GM21526 (cell line): ENCODE data around the gene MRGPRD.
"Not testable (repeated sequence)": the region's sequence is repeated elsewhere in the genome, so short reads cannot be mapped to it uniquely, and the experiment has no call there.

ENCODE experiments used
- ATAC-seq: cut with Tn5 transposase; IDR thresholded peaks from one replicate; pipeline ENCODE4 v1.9.1; 2021; ENCODE audit warnings: moderate library complexity; ENCODE audit not compliant: unreplicated experiment, low FRiP score

MRGPRD gene

DNA sequence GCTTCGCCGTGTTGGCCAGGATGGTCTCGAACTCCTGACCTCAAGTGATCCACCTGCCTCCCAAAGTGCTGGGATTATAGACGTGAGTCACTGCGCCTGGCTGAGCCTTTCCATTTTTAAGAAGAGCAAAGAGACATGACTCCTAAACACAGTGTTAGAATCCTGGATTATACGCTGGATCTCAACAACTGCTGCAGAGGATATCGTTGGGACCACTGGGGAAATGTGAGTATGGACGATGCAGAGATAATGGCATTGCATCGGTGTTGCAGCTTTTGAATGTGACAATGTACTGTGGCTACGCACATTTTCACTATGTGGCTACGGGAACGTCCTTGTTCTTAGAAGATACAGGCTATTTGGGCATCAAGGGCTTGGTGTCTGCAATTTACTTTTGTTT lies 26.0 kb upstream of the MRGPRD start:
- no peak for ATAC-seq

DNA sequence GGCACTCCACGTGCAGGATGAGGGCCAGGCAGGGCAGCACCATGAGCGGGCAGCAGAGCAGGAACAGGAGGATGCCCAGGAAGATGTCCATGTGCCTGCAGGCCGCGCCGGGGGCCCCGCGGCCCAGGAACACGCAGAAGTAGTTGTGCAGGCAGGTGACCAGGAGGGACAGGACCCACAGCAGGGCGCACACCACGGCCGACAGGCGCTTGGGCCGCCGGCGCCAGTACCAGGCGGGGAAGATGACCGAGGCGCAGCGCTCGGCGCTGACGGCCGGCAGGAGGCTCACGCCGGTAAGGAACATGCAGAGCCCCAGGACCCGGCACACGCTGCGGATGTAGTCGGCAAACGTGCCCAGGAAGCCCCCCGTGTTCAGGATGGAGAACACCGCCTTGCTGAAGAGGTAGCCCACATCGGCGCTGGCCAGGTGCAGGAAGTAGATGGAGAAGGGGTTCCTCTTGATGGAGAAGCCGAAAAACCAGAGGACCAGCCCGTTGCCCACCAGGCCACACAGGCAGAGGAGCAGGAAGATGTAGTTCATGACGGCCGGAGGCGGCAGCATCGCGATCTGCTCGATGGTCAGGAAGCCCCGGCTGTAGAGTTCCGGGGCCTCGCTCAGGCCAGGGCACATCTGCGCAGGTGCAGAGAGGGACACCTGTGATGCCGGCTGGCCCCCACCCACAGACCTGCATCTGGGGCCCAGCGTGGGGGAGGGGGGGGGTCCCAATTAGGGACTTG lies 25.0 kb upstream of the MRGPRD start:
- no peak for ATAC-seq

DNA sequence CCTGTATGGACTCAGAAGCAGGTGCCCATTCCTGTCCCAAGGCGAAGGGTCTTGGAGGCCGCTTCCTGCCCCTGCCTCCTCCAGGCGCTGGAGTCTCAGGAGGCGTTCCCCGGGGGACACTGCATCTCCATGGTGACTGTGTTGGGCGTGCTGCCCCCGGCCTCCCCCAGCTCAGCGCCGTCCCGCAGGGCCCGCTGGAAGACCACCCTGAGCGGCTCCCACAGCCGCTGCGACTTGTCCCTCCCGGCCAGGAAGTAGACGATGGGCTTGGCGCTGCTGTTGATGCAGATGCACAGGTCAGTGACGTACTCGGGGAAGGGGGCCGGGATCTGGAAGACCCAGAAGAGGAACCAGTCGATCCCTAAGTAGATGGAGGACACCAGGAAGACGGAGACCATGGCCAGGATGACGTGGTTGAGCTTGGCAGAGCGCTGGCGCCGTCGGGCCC lies 24.4 kb upstream of the MRGPRD start:
- no peak for ATAC-seq

DNA sequence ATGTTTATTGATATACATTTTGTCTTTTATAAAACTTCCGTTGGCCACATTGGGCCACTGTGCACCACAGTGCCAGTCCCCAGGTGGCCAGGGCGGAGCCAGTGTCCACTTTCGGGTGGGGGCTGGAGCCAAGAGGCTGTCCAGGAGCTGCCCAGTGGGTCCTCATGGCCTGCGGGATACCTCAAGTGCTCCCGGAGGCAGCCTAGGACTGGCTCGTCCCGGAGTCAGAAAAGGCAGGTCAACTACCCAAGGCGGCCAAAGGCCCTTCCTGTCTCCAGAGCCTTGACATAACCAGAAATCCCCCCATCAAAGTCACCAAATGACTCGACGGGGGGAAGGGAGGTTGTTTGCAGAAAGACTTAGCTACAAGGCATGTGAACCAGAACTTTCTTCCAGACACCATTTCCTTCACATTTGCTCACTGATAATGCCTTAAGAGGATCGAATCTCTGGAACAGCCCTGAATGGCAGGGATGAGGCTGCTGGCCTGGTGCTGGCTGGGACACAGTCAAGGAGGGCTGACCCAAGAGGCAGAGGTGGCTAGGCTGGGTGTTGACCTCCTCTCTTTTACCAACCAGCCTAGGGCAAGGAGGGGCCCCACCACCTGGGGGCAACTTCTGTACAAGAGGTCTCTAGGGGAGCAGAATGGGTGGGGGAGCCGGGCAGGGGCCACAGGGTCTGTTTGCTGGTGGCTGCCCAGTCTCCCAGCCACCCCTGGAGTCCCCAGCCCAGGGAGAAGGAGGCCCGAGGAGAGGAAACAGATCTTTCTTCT lies 23.8 kb upstream of the MRGPRD start:
- no peak for ATAC-seq

DNA sequence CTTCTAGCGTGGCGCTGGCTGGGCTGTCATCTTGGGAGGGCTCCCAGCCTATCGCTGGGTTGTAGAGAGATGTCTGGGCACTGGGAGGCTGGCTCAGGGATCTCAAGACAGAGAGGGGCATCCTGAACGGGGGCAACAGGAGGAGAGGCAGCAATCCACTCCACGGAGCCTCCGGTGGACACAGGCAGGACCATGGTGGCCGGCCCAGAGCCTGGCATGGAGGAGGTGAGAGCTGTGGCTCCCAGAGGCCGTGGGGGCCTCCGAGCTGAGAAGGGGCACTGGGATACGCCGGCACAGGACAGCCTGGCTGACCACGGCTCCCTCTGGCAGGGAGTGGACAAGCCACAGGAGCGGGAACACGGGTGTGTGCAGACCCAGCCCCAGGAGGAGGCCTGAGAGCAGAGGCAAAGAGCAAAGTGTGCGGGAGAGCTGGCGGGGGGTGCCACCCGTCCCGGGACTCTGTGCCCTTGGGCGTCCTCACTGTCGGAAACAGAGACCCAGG lies 23.1 kb upstream of the MRGPRD start:
- no peak for ATAC-seq

DNA sequence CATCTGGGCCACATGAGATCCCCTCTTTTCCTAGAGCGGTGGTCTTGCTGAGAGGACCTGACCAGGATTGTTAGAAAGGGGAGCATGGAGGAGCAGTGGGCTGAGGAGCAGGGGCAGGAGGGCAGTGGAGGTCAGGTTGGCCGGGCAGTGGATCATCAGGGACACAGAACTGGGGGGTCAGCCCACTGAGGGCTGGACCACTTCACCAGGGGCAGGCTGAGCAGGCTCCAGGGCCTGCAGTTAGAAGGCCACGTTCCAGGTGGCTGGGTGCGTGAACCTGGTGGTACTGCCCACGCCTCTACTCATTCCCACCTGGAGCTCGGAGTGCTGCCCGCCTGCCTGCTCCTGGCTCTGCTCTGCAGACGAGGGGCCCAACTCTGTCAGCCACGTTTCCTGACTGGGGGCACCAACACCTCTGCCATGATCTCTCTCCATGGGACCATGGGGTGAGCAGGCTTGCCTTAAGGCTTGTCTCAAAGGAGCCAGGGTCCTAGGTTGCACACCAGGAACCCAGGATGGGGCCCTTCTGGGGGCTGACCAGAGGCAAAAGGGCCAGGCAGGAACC lies 22.6 kb upstream of the MRGPRD start:
- ATAC-seq: no peak

DNA sequence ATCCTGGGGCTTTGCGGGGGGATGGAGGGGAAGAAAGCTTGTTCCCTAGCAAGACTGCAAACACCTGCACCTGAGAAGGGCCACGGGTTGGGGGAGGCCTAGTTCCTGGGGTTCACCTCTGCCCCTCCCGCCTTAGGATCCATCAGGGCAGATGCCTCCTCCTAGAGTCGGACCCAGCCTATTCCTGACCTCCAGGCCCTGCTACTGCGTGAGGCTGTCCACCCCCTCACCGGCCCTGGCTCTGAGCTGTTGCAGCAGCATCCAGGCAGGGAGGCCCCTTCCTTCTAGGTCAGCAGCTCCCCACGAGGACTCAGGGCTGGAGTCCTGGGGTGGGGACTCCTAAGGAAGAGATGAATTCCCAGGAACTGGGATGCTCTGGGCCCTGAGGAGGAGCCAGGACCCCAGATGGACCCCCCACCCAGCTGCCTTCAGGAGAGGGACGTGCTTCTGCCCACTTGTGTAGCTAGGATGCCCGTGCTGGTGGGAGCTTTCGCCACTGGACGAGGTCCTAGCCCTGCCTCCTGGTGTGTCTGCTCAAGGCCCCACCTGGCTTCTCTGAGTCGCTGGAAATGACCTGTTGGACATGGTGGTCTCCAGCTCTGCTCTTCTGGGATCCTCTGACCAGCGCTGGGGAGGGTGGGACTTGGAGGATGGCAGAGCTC lies 21.9 kb upstream of the MRGPRD start:
- no peak for ATAC-seq

DNA sequence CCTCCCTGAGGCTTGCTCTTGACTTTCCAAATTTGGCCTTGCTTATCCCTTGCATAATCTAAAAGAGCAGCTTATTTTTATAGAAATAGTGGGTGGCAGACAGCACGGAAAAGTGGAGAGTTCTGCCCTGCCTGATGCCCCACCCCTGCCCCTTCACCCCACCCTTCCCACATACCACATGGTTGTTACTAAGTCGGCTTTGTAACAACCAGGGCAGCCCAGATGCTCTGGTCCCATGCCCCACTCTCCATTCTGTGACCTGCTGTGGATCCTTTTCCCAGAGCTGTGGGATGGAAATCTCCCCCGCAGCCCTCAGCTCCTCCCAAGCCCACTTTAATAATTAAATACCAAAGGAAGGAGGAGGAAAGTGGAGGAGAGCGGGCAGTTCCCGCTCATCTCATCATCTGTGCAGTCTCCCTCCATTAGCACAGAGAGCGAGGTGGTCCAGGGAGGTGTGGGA lies 21.4 kb upstream of the MRGPRD start:
- no peak for ATAC-seq

DNA sequence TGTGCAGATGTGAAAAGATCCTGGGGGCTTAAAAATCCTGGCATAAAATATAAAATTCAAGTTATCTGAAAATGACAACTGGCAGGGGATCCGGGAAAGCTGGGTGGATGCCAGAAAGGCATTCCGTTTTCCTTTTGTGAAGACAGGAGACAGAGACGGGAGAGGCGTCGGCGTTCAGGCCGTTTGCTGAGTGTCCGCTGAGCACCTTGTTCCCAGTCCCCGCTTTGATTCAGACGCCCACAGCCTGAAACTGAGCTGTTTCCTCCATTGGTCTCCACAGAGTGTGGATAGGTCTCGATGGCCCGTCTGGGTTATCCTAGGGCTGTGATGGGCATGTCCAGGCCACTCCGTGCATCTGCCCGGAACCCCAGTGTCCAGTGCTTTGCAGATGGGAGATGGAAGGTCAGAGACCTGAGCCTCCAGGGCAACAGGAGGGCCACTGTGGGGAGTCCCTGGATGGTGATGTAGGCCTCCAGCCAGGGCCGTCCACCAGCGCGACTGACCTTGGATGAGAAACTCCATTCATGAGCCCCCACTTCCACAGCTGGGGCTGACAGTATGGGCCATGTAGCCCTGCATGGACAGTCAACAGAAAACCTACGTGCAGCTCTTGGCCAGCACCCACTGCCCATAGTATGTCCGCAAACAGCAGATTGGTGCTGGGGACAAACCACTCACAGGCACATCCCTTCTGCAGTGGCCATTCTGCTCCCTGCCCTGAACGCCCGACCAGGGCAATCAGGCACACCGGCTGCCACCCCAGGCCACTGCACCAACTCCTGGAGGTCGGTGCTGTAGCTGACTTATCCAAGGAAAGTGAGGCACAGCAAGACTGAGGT lies 20.7 kb upstream of the MRGPRD start:
- ATAC-seq: no peak

DNA sequence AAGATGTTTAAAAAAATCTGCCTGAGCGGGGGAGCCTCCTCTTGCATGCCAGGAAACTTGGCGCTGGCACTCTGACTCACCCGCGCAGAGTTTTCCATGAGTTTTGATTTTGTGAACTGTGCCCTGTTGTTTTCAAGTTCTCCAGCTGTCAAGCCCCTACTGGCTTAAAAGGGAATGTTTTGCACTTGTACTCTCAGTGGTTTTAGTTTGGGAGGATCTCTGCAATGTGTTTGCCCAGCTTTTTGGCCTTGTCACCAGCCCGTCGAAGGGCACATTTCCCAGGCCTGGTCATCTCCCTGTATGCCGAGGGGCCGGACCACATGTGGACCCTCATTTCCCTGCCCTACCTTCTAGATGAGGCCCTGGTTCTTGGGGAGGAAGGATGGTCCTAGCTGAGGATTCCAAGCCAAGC lies 20.1 kb upstream of the MRGPRD start:
- ATAC-seq: no peak

DNA sequence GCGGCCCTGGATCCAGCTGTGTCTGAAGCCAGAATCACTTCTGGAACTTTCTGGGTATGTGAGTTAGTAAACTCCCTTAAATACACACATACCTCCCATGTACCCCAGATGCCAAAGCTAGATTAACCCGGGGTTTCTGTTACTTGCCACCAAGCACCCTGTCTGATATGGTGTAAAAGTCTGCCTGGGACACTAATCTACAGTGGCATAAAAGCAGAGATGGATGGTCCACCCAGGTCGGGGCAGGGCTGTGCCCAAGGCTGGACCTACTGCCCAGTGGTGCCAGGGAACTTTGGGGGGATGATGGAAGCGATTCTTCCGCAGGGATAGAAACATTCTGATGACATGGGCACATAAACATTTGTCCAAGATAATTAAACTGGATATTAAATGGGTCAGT lies 19.6 kb upstream of the MRGPRD start:
- ATAC-seq: no peak

DNA sequence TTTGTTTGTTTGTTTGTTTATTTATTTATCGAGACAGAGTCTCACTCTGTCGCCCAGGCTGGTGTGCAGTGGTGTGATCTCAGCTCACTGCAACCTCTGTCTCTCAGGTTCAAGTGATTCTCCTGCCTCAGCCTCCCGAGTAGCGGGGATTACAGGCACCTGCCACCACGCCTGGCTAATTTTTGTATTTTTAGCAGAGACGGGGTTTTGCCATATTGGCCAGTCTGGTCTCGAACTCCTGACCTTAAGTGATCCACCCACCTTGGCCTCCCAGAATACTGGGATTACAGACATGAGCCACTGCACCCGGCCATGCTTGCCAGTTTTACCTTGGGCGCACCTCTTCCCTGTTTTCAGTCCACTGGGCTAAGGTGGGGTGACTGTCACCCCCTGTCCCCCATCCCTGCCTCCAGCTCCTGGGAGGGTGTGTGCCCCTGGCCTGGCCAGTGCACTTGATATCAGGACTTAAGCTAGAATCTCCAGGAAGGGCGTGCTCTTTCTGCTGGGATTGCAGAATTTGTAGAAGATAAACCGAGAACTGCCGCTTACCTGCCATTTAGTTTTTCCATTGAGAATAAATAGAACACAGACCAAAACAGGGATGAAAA lies 19.1 kb upstream of the MRGPRD start:
- ATAC-seq: not testable (repeated sequence)

DNA sequence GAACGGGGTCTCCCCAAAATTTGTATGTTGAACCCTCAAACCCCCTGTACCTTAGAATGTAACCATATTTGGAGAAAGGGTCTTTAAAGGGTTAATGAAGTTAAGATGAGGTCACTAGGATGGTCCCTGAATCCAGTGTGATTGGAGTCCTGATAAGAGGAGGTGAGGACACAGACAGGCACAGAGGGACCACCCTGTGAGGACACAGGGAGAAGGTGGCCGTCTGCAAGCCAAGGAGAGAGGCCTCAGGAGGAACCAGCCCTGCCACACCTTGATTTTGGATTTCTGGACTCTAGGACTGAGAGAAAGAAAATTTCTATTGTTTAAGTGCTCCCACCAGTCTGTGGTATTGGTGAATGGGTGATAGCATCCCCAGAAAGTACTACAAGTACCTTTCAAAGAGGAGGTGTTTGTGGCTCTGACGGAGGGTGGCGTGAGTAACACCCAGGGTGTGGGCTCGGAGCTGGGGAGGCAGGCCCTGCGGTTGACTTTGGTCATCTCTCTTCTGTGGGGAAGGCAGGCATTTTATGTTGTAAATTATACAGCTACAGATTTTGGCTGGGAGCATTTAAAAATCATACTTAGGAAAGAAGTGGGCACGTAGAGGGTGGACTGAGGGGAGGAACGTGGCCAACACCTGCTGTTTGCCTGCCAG lies 18.4 kb upstream of the MRGPRD start:
- ATAC-seq: no peak

DNA sequence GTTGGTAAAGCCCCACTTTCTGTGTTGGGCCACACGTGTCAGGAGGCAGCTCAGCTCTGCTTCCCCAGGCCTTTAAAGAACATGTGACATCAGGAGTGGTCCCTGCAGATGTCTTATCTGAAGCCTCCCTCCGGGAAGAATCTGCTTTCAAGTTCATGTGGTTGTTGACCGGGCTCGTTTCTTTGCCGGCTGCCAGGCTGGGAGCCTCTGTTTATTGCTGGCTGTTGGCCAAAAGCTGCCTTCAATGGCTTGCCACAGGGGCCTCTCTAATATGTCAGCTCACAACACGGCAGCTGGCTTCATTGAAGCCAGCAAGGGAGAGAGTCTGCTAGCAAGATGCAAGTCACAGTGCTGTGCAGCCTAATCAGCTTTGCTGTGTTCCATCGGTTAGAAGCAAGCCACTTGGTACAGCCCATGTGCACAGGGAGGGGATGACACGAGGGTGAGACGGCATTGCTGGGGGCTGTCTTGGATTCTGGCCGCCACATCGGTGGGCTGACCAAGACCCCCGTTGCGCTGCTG lies 17.7 kb upstream of the MRGPRD start:
- no peak for ATAC-seq

DNA sequence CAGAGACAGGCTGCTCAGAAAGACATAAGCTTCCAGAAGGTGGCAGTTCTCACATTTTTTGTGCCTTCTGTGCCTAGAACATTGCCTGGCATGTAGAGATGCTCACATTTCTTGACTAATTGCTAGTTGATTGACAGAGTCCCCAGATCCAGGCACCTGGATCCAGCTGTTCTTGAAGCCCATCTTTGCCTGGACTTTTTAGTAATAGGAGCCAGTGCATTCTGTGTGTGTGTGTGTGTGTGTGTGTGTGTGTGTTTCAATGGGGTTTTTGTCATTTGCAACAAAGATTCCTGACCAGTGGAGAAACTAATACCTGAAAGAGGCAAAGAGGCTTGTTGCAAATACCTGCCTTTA lies 17.2 kb upstream of the MRGPRD start:
- ATAC-seq: no peak

DNA sequence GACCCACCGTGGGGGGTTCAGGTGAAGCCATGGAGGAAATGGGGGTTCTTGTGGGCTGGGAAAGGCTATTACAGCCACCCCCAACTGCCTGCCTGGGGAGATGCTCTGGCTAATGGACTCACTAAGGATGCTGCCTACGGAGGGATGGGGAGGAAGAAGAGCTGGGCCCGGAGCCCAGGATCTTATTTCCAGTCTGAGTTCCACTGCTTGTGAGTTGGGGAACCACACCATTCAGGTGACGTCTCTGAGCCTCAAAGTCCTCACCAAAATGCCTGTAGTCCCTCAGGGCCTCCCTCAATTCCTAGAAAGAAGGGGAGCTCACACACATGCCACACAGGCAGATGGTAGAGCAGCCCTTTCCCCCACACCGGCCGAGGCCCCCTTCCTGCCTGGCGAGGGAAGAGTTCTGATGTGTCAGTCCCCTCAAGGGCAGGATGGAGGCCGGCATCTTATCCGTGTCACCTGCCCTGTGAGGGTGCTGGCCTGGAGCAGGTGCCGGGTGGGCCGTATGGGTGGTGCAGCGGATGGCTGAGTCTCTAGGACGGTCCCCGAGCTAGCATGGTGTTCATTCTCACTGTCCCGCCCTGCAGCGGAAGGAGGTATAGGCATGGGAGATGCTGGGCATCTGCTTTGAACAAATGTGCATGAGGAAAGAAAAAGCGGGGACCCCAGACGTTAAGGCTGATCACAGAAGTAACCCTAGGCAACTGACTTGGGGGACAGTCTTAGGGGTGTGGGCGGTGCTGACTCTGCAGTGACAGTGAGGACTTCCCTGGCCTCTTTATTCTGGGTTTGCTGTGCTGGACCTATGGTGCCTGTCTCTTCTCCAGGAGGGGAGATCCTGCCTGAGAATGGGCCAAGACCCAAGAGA lies 16.6 kb upstream of the MRGPRD start:
- ATAC-seq: no peak

DNA sequence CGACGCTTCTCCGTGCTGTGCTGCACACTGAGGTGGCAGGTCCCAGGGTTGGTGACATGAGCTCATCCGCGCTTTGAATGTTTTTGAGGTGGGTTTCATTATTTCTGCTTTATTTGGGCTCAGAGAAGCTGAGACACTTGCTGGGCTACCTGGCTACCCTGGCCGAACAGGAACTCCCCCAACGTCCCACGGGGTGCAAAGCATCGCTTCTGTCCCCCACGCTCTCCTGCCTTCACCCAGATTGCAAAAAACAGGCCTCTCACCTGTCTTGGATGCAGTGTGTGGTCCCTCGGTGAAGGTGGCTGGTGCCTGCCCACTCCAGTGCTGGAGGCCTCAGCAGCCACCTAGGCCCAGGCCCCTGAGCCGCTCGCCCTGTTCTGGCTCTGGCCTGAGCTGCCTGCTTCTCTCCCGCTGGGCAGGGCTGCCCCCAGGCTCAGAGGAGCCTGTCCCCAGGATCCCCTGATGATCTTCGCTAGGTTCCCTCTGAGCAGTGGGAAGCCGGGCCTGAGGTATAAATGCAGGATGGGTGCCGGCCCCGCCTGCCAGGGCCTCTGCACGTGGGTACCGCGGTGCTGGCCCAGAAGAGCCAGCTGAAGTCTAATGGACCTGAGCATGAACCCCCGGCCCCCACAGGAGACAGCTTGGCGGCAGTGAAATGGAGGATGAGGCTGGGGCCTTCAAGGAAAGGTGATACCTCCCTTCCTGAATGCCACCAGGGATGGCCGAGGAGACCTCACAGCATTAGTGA lies 15.8 kb upstream of the MRGPRD start:
- ATAC-seq: no peak
